GM18520 (cell line): Measurements from ENCODE around the gene RAP2A.

Experiments
- ATAC-seq: cut with Tn5 transposase; IDR thresholded peaks from one replicate; pipeline ENCODE4 v1.9.1; 2021; ENCODE audit not compliant: unreplicated experiment

Gene RAP2A

DNA sequence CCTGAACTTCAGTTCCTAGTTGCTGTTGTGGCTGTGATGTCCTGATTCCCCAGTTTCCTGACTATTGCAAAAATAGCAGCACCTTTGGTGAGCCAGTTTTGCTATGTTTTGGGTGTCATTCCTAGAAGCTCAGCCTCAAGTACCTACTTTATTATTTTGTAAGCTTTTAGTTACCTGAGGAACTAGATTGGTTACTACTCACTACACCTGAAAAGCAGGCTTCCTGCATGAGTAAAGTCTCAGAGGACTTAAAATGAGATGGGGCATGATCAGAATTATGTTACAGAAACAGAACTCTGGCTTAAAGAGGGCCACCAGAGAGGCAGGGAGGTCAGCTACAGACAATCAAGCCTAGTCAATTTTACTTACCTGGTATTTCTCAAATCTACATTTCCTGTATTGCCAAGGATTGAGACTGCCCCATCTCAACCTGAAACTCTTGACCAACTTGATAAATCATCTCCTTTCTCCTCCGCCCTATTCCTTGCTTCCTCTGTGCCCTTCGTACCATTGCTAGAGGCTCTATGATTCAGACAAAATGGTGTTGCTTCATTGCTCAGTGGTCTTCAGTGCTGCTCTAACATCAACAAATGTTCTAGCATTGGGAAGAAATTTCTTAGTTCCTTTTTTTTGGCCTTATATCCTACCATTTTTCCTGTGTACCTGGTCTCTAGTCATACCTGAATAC lies 58.9 kb downstream of the RAP2A start:
- ATAC-seq = no peak

DNA sequence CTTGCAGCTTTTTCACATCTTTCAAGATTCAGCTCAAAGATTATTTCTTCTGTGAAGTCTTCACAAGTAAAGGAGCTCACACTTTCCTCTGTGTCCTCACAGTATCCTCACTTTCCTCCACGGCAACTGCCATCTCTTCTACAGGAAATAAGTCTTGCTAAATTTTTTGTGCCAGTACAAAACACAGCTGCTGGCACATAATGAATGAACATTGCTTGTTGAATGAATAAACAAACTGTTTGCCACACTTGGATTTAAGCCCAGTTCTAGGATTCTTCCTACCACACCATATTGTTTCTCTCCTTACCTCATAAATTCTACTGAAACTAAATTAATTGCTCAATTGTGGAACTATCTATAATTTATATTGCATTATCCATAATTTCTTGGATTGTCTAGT lies 59.5 kb downstream of the RAP2A start:
- ATAC-seq = no peak

DNA sequence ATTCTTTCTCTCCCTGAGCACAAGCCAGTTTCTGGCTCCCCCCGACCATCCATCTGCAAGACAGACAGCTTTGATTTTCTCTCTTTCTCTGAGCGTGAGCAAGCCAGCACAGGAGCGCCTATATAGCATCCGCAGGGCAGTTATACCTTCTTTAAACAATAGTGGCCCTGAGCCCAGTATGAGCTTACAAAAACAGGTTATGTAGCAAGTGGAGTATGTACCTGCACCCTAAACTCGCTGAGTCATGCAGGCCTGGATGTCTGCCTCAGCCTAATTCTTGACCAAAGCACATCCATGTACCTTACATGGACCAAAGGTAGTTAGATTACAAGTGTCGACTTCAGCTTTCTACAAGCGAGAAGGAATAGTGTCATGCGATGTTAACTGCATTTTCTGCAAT lies 61.7 kb downstream of the RAP2A start:
- ATAC-seq = no peak

DNA sequence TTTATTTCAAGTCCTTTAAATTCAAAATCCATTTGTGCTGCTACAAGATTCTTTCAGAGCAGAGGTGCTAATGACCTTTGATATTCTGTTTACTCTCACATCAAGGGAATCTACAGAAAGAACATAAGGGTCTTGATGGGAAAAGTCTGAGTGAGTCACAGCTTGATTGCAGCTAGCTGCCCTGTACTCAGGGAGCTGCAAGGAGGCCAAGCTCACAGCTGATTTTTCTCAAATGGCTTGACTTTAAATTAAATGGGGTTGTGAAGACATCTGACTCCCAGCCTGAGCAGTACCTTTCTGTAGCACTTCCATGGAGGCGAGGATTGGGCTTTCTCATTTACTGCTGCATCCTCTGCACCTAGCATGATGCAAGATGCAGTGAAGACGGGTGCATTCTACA lies 62.5 kb downstream of the RAP2A start:
- no peak for ATAC-seq

GRCh38 chr13:97497400-97497799 lies 63.4 kb downstream of the RAP2A start:
- ATAC-seq = no peak

- no peak for ATAC-seq
Observed at GRCh38 chr13:97498419-97498818, 64.5 kb downstream of the RAP2A start.

- ATAC-seq = no peak
Observed at GRCh38 chr13:97499181-97499580, 65.2 kb downstream of the RAP2A start.

DNA sequence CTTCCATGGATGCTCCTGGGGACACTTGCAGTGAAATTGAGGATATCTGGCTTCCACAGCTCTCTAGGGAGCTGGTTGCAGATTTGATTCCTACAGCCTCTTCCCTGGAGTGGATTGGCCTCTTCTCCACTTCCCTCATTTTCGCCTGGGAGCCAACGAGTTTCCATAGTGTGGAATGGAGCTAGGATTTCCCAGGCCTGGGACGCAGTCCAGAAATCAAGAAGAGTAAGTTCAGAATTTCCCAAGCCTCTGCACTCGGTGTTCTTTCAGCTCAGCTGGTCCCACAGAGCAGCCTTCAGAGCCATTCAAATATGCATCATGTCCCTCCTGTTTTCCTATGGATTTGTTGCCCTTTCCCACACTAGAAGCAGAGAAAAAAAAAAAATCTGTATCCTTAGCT lies 68.2 kb downstream of the RAP2A start:
- no peak for ATAC-seq

- no peak for ATAC-seq
Observed at GRCh38 chr13:97502706-97503105, 68.7 kb downstream of the RAP2A start.

GRCh38 chr13:97505017-97505416 lies 71.0 kb downstream of the RAP2A start:
- ATAC-seq = no peak

- ATAC-seq = no peak
Observed at GRCh38 chr13:97506511-97506910, 72.5 kb downstream of the RAP2A start.

- ATAC-seq = no peak
Observed at GRCh38 chr13:97512732-97513131, 78.8 kb downstream of the RAP2A start.

DNA sequence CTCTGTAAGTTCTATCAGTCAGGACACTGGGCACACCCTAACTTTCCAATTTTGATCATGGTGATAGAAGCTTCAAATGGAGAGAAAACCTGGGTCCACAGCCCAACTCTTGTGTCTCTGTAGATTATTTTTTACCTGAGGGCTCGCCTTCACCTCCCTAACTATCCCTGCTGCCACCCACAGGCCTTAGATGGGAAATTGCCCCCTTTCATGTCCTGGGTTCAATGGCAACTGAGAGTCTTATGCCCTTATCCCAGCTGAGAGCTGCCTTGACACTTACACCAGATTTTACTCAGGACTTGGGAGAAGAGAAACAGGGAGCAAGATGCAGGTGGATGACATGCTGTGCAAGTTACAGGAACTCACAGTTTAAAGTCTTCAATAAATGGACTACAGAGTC lies 81.7 kb downstream of the RAP2A start:
- no peak for ATAC-seq

- no peak for ATAC-seq
Observed at GRCh38 chr13:97517967-97518366, 84.0 kb downstream of the RAP2A start.
